Ishikawa (cell line): ENCODE measurements around the gene MED15.

Source experiments
- EP300 ChIP-seq: IDR thresholded peaks from 2 replicates; pipeline ENCODE4 v1.6.1; 2012; ENCODE audit warnings: borderline replicate concordance
- FOXM1 ChIP-seq: IDR thresholded peaks from 2 replicates; pipeline ENCODE4 v1.6.1; 2012; ENCODE audit warnings: low read depth, borderline replicate concordance
- NFIC ChIP-seq: IDR thresholded peaks from 2 replicates; pipeline ENCODE4 v1.6.1; 2012
- RAD21 ChIP-seq: IDR thresholded peaks from 2 replicates; pipeline ENCODE4 v1.6.1; 2012; ENCODE audit warnings: low read depth
- TAF1 ChIP-seq: IDR thresholded peaks from 2 replicates; pipeline ENCODE4 v1.6.1; 2012; ENCODE audit warnings: low read depth, mild to moderate bottlenecking
- TCF12 ChIP-seq: IDR thresholded peaks from 2 replicates; pipeline ENCODE4 v1.6.1; 2012; ENCODE audit warnings: low read depth
- TEAD4 ChIP-seq: IDR thresholded peaks from 2 replicates; pipeline ENCODE4 v1.6.1; 2012

- TF ChIP-seq TEAD4 (no peak), NFIC (0 out of 2 replicates have a peak, but pooled peaks have one; percentile 6), RAD21 (no peak), TCF12 (no peak), EP300 (no peak), FOXM1 (no peak), TAF1 (no peak)
Measured at GRCh38 chr22:20578192-20578591, 70.8 kb downstream of the MED15 start.
